Posterior vena cava (tissue), 2 donors: Measurements from ENCODE around the gene KMT2A. TPM values are rescaled to one million over a fixed set of nuclear protein-coding genes. Genes with fewer than 3 reads are reported as not detected.
"Not testable (repeated sequence)": the region's sequence is repeated elsewhere in the genome, so short reads cannot be mapped to it uniquely, and the experiment has no call there.

Experiments used
- DNase-seq: peaks from one replicate; pipeline ENCODE4 v3.0.0-alpha.2; 2020; ENCODE audit warnings: low spot score
- intact Hi-C, 2 donors: fragments of 100-400 bp; cut with DNase I; formaldehyde crosslinking; loops; one replicate each; pipeline versions ENCODE4 v1.14.1 to v1.14.2; 2022 to 2023
- total RNA-seq, 2 donors: library from RNA; stranded (reverse); fragmentation: NEBNext Ultra II Directional; extraction: Animal tissue kit (Norgen Biotek cat#: 25700); gene quantifications; one replicate each; pipeline ENCODE4 v1.2.1, GENCODE V29; 2021
- donor health status: DM: yes; HTN: yes; CAD: no.
- donor health status: DM: yes; HTN: yes; CAD: no.

Gene KMT2A
- total RNA-seq, 2 donors from 2014 or later, result 47.3 to 59.7 TPM

DNA sequence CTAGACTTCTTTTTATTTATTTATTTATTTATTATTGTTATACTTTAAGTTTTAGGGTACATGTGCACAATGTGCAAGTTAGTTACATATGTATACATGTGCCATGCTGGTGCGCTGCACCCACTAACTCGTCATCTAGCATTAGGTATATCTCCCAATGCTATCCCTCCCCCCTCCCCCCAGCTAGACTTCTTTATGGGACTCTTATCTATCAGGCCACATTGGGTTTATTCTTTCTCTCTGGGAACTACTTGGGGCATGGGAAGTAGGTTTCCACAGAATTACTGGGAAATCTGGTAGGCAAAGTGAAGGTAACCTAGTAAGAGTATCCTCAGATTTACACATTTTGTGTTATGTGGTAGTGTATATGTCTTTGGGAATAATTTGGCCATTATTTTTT is 32.7 kb downstream of the KMT2A start:
- intact Hi-C loops, DNase-seq: not testable (repeated sequence)

GRCh38 chr11:118471030-118471429 is 34.7 kb downstream of the KMT2A start:
- intact Hi-C loops, result no loop called here
- no peak for DNase-seq

GRCh38 chr11:118473537-118473936 is 37.2 kb downstream of the KMT2A start:
- intact Hi-C loops, result no loop called here
- DNase-seq, result no peak

DNA sequence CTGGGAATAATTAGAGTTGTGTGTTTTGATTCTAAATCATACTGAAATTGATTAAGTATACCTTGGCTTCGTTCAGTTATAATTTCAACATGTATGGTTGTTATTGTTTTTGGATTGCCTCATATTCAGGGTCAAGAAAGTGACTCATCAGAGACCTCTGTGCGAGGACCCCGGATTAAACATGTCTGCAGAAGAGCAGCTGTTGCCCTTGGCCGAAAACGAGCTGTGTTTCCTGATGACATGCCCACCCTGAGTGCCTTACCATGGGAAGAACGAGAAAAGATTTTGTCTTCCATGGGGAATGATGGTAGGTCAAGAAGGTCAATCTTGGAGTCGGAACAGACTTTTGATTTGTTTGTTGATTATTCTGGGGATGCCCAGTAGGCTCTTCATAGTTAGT is 40.4 kb downstream of the KMT2A start:
- DNase-seq, result no peak
- intact Hi-C loops, result no loop called here

DNA sequence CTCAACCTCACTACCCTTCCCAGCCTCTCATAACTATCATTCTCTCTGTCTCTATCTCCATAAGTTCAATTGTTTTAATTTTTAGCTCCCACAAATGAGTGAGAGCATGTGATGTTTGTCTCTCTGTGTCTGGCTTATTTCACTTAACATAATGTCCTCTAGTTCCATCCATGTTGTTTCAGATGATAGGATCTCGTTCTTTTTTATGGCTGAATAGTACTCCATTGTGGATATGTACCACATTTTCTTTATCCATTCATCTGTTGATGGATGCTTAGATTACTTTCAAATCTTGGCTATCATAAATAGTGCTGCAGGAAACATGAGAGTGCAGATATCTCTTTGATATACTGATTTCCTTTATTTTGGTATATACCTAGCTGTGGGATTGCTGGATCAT is 44.9 kb downstream of the KMT2A start:
- intact Hi-C loops, result not testable (repeated sequence)

DNA sequence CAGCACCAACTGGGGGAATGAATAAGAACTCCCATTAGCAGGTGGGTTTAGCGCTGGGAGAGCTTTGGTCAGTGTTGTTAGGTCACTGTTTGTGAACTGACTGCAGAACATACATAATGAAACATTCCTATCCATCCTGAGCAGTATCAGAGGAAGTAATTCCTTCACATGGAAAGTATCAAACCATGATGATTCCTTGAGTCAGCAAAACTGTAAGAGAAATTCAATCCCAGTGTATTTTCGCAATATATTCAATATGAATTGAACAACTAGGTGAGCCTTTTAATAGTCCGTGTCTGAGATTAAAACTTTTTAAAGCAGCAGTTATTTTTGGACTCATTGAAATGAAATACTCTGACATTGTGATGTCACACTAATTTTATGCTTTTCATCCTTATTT is 48.1 kb downstream of the KMT2A start:
- intact Hi-C loops, result no loop called here

More for the DNA sequence above, 44.9 kb downstream of the KMT2A start:
- DNase-seq, result not testable (repeated sequence)

GRCh38 chr11:118485273-118485672 is 49.0 kb downstream of the KMT2A start:
- DNase-seq, result no peak
- intact Hi-C loops, result loop anchor here in 1 of 2 donors (5.0 kb wide), 1 partner anchor 83 kb away; the partner anchor contains the start of gene ATP5MG

More for the DNA sequence above, 48.1 kb downstream of the KMT2A start:
- DNase-seq, result no peak

DNA sequence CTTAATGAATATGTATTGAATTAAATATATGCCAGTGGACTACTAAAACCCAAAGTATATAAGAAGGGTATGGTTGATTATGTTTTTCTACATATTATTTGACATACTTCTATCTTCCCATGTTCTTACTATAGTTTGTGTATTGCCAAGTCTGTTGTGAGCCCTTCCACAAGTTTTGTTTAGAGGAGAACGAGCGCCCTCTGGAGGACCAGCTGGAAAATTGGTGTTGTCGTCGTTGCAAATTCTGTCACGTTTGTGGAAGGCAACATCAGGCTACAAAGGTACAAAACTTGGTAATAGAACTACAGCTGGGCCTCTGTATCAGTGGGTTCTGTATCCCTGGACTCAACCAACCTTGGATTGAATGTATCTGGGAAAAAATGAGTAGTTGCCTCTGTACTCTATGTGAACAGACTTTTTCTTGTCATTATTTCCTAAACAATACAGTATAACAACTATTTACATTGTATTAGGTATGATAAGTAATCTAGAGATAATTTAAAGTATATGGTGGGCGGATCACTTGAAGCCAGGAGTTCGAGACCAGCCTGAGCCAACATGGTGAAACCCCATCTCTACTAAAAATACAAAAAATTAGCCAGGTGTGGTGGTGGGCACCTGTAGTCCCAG is 52.3 kb downstream of the KMT2A start:
- no peak for DNase-seq
- intact Hi-C loops, result loop anchor here in 1 of 2 donors (5.0 kb wide), 1 partner anchor 86 kb away; the partner anchor contains the start of gene ATP5MG

DNA sequence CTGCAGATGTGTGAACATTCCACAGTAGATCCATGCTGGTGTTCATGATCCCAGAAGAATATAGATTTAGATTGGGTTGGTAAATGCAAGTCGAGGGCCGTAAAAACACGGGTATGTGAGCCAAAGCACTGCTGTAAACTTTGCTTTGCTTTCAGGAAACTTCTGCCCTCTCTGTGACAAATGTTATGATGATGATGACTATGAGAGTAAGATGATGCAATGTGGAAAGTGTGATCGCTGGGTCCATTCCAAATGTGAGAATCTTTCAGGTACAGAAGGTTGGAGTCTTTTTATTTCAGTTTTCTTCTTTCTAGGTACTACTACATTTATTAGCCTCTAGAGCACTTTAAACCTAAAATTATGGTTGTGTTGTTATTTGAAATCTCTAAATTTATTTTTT is 54.7 kb downstream of the KMT2A start:
- intact Hi-C loops, result loop anchor here in 1 of 2 donors (10.0 kb wide), 1 partner anchor 96 kb away; no protein-coding TSS in a partner anchor
- no peak for DNase-seq

DNA sequence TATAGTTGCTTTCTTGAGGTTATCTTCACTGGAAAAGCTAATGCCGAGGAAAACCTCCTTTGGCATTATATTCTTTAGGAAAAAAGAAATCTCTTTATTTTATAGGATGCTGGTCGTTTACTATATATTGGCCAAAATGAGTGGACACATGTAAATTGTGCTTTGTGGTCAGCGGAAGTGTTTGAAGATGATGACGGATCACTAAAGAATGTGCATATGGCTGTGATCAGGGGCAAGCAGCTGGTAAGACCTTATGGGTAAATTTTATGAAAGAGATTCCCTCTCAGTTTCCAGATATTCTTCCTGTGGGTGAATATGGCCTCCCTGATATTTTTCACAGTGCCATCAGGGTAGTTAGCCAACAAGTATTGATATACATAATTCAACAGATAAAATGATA is 61.5 kb downstream of the KMT2A start:
- intact Hi-C loops, result loop anchor here in 1 of 2 donors (10.0 kb wide), 1 partner anchor 103 kb away; no protein-coding TSS in a partner anchor
- DNase-seq, result no peak

- intact Hi-C loops, result no loop called here
- DNase-seq, result no peak
Observed at GRCh38 chr11:118503216-118503615, 66.9 kb downstream of the KMT2A start.

DNA sequence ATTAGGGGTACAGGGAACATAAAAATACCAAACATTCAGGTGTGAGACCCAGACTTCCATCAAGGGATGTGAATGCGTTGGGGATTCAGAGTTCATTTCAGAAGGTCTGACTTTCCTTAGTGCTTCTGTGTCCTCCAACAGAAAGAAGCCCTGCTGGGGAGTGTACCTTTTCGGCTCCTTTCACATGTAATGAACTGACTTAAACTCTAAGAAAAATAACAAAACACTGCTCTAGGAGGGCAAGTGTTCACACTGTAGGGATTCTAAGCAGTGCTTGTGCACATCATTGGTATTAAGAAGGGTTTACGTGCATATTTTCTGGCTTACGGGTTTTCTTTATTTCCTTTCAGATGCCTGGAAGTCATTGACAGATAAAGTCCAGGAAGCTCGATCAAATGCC is 75.3 kb downstream of the KMT2A start:
- no peak for DNase-seq
- intact Hi-C loops, result no loop called here

- intact Hi-C loops, result no loop called here
- no peak for DNase-seq
Observed at GRCh38 chr11:118514103-118514502, 77.8 kb downstream of the KMT2A start.

DNA sequence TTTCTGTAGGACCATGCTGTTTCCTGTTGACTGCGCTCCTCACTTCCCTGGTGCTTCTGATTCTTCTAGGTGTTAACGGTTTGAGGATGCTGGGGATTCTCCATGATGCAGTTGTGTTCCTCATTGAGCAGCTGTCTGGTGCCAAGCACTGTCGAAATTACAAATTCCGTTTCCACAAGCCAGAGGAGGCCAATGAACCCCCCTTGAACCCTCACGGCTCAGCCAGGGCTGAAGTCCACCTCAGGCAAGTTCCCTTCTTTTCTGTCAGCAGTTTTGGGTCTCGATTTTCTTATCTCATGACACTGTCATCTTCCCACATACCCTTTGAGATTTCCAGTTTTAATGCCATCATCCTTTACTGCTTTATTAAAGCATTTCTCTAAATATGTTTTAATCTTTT is 83.3 kb downstream of the KMT2A start:
- no peak for DNase-seq
- intact Hi-C loops, result no loop called here

- intact Hi-C loops, result no loop called here
- DNase-seq, result no peak
Observed at GRCh38 chr11:118521892-118522311, 85.6 kb downstream of the KMT2A start.

- no peak for DNase-seq
- intact Hi-C loops, result no loop called here
Observed at GRCh38 chr11:118522571-118523072, 86.3 kb downstream of the KMT2A start.

GRCh38 chr11:118524356-118524755 is 88.1 kb downstream of the KMT2A start:
- no peak for DNase-seq
- intact Hi-C loops, result no loop called here

DNA sequence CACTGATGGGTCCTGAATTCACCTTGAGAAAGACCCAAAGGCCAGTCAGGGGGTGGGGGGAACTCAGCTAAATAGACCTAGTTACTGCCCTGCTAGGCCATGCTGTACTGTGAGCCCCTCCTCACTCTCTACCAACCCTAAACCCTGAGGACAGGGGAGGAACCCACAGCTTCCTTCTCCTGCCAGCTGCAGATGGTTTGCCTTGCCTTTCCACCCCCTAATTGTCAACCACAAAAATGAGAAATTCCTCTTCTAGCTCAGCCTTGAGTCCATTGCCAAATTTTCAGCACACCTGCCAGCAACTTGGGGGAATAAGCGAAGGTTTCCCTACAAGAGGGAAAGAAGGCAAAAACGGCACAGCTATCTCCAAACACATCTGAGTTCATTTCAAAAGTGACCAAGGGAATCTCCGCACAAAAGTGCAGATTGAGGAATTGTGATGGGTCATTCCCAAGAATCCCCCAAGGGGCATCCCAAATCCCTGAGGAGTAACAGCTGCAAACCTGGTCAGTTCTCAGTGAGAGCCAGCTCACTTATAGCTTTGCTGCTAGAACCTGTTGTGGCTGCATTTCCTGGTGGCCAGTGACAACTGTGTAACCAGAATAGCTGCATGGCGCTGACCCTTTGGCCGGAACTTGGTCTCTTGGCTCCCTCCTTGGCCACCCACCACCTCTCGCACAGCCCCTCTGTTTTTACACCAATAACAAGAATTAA is 88.6 kb downstream of the KMT2A start:
- DNase-seq, result no peak
- intact Hi-C loops, result no loop called here

DNA sequence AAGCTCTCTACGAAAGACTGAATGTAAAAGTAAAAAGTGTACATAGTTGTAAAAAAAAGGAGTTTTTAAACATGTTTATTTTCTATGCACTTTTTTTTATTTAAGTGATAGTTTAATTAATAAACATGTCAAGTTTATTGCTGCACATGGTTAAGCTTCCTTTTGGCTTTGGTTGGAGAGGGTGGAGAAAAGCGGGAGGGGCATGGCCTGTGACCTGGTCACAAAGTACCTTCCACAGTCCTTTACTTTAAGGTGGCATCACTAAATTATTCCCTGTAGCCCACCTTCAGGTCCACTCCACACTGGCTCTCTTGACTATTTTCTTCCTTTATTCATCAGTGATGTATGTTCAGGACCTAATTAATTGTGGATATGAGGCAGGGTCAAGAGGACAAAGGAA is 90.4 kb downstream of the KMT2A start:
- intact Hi-C loops, result no loop called here

DNA sequence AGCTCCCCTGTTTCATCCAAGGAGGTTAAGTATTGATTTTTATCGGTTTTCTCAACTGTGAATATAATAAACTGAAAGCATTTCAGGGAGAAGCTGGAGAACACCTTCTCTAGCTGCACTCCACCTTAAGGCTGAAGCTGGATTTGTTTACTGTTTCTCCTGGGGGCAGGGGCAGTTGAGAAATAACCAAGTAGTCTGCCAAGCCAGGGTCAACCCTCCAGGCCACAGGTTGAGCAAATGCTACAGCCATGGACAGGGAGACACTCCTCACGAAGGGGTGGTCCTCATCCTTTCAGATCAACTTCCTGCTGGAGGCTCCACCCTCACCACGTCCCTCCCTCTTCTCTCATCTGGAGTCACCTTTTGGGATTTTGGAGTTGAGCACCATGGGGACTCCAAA is 90.8 kb downstream of the KMT2A start, which contains the start of gene TTC36:
Gene TTC36, plus strand, starts transcription at position 366 of the 400 bp plus-strand sequence. Its CDS starts 21 bp downstream, at position 387.
- no peak for DNase-seq
- intact Hi-C loops, result no loop called here

More for the DNA sequence above, 90.4 kb downstream of the KMT2A start:
- DNase-seq, result no peak
